Stimulated activated effector memory CD8-positive, alpha-beta T cell treated with anti-CD3 and anti-CD28 coated beads, Interleukin-12 subunit alpha, Interleukin-12 subunit beta, amount 100 ng/mL, for 72 hours (primary cell): ENCODE data around the gene HADHA.
"Not testable (repeated sequence)": the region's sequence is repeated elsewhere in the genome, so short reads cannot be mapped to it uniquely, and the experiment has no call there.

ENCODE experiments used
- ATAC-seq: fragments of 150-1000 bp; cut with Tn5 transposase; 2 replicates; pipeline ENCODE4 v1.10.0; 2021
- DNase-seq, 2 donors: peaks; one replicate each; pipeline ENCODE4 v3.0.0; 2021 to 2022; ENCODE audit warnings: low spot score in 2 of 2
- H3K27ac Mint-ChIP-seq: one replicate; pipeline ENCODE4 v1.8.0; 2022; ENCODE audit warnings: mild to moderate bottlenecking, mixed read lengths
- H3K36me3 Mint-ChIP-seq: one replicate; pipeline ENCODE4 v1.8.0; 2022; ENCODE audit warnings: mild to moderate bottlenecking, mixed read lengths
- H3K4me1 Mint-ChIP-seq: one replicate; pipeline ENCODE4 v1.8.0; 2022; ENCODE audit warnings: mixed read lengths
- H3K4me3 Mint-ChIP-seq: one replicate; pipeline ENCODE4 v1.8.0; 2022; ENCODE audit warnings: mild to moderate bottlenecking, mixed read lengths
- H3K9me3 Mint-ChIP-seq: one replicate; pipeline ENCODE4 v1.8.0; 2022; ENCODE audit warnings: mixed read lengths

Gene HADHA

DNA sequence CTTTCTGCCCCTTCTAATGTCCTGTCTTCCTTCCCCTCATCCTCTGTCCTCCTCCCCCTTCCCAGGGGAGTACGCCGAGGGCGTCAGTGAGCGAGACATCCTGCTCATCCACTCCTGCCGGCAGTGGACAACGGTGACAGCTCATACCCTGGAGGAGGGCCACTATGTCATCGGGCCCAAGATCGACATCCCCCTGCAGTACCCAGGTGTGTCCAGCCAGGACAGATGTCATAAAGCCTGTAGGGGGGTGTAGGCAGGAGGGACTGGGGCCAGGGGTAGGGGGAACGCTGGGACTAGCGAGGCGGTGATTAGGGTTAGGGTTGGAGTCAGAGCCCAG, 68.2 kb downstream of the HADHA start:
- H3K4me1 Mint-ChIP-seq = peaks cover 32% of the 10 kb centered on the region
- H3K27ac Mint-ChIP-seq = no peak overlapping the region
- no peak for DNase-seq
- ATAC-seq = no peak
- no peak overlapping the region for H3K4me3 Mint-ChIP-seq
- H3K36me3 Mint-ChIP-seq = no peaks in the 10 kb centered on the region
- no peaks in the 10 kb centered on the region for H3K9me3 Mint-ChIP-seq

DNA sequence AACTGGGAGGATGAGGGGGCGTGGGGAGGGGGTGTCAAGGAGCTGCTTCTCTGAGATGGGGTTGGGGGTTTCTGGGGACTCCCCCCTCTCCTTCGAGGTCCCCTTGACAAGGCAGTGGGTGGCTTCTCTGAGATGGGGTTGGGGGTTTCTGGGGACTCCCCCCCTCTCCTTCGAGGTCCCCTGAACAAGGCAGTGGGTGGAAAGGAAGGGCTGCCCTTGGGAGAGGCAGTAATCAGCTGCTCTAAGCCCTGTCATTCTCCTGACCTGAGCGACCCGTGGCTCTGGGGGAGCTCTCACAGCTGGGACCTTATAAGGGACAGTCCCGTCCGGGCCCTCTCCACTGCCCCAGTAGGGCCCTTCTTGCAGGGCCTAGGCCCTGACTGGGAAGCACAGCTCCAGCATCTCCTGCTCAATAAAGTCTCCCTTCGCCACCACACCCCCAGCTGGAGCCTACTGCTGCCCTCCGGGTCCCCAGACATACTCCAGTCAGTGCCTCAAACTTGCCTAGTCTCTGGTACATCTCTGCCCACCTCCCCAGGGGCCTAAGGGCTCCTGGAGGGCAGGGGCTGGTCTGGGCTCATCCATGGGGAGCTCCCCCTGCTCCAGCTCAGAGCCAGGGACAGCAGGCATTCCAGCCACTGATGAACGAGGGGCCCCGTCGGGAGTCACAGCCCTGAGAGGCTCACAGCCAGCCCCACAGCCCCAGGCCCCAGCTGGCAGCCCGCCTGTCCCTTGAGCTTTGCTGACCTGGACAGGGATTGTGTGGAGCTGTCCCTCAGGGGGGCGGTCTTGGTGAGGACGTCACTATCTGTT, 68.8 kb downstream of the HADHA start:
- no peaks in the 10 kb centered on the region for H3K36me3 Mint-ChIP-seq

GRCh38 chr2:26174691-26175465, 69.6 kb downstream of the HADHA start:
- Mint-ChIP-seq H3K4me3 (peak overlapping the region; percentile 63), H3K36me3 (no peaks in the 10 kb centered on the region), H3K27ac (no peak overlapping the region), H3K4me1 (peaks cover 27% of the 10 kb centered on the region), H3K9me3 (no peaks in the 10 kb centered on the region)
- ATAC-seq = peak; percentile 65
- DNase-seq = no peak

More for the DNA sequence above, 68.8 kb downstream of the HADHA start:
- no peak for ATAC-seq
- DNase-seq = no peak
- Mint-ChIP-seq H3K4me1 (peaks cover 32% of the 10 kb centered on the region), H3K4me3 (no peak overlapping the region), H3K27ac (no peak overlapping the region), H3K9me3 (no peaks in the 10 kb centered on the region)

- no peak for ATAC-seq
These were observed 70.5 kb downstream of the HADHA start for GRCh38 chr2:26173776-26174482.

GRCh38 chr2:26172871-26173775, 71.3 kb downstream of the HADHA start, which contains the start of gene GAREM2:
Gene GAREM2 (plus strand): TSS chr2:26173088. CDS start chr2:26173221, 133 bp downstream.
- H3K4me3 Mint-ChIP-seq = peak within 1 kb of the TSS; percentile 79
- no peak within 1 kb of the TSS for H3K27ac Mint-ChIP-seq

More at GRCh38 chr2:26173776-26174482, 70.5 kb downstream of the HADHA start:
- peaks cover 20% of the 10 kb centered on the region for H3K4me1 Mint-ChIP-seq
- no peak for DNase-seq
- H3K27ac Mint-ChIP-seq = no peak overlapping the region
- peak overlapping the region; percentile 63 for H3K4me3 Mint-ChIP-seq
- no peaks in the 10 kb centered on the region for H3K9me3 Mint-ChIP-seq
- no peaks in the 10 kb centered on the region for H3K36me3 Mint-ChIP-seq

GRCh38 chr2:26172189-26172870, 72.1 kb downstream of the HADHA start:
- no peaks in the 10 kb centered on the region for H3K36me3 Mint-ChIP-seq
- ATAC-seq (no peak), DNase-seq (no peak)
- no peak overlapping the region for H3K27ac Mint-ChIP-seq
- peak overlapping the region; percentile 79 for H3K4me3 Mint-ChIP-seq
- peaks cover 20% of the 10 kb centered on the region for H3K4me1 Mint-ChIP-seq
- no peaks in the 10 kb centered on the region for H3K9me3 Mint-ChIP-seq

More at GRCh38 chr2:26172871-26173775, 71.3 kb downstream of the HADHA start, which contains the start of gene GAREM2:
- no peak for DNase-seq
- ATAC-seq = peak; percentile 6
- peaks cover 20% of the 10 kb centered on the region for H3K4me1 Mint-ChIP-seq
- H3K9me3 Mint-ChIP-seq = no peaks in the 10 kb centered on the region
- no peaks in the 10 kb centered on the region for H3K36me3 Mint-ChIP-seq

- ATAC-seq = no peak
- Mint-ChIP-seq H3K9me3 (no peaks in the 10 kb centered on the region), H3K4me3 (no peak overlapping the region), H3K4me1 (peaks cover 20% of the 10 kb centered on the region), H3K27ac (no peak overlapping the region), H3K36me3 (no peaks in the 10 kb centered on the region)
- no peak for DNase-seq
These were observed 73.6 kb downstream of the HADHA start for GRCh38 chr2:26170795-26171194.

DNA sequence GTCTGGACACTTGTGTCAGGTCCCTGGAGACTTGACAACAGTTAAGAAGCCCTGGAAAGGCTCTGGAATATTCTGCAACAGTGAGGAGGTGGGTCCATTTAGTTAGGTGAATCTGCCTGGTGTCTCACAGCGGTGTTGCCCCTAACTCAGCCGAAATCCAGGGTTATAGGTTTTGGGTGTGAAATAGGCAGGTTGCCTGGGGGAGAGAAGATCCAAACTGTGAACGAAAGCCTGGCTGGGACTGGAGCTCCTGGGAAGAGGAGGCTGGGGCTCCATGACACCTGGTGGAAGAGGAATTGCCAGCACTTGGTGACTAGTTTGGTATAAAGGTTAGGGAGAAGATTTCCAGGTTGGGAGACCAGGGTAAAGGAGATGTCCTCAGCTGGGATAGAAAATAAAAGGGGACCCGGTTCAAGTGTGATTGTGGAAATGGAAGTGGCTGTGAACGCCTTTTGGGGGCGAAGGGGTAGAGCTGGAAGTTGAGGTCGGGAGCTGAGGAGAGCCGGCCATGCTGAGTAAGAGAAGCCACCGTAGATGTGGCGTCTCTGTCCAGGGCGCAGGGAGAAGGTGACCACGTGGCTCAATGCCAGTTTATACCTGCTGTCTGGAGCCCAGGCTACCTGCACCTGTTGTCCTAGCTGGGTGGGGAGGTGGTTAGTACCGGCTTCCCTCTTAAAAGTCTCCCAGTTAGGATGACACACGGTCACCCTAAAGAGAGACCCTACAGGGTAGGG, 74.6 kb downstream of the HADHA start:
- H3K36me3 Mint-ChIP-seq = no peaks in the 10 kb centered on the region
- peaks cover 20% of the 10 kb centered on the region for H3K4me1 Mint-ChIP-seq
- ATAC-seq = no peak
- DNase-seq = no peak
- no peak overlapping the region for H3K4me3 Mint-ChIP-seq
- H3K9me3 Mint-ChIP-seq = no peaks in the 10 kb centered on the region
- H3K27ac Mint-ChIP-seq = no peak overlapping the region

- ATAC-seq (no peak), DNase-seq (no peak)
- H3K9me3 Mint-ChIP-seq = no peaks in the 10 kb centered on the region
- H3K4me3 Mint-ChIP-seq = no peak overlapping the region
- H3K4me1 Mint-ChIP-seq = peaks cover 14% of the 10 kb centered on the region
- H3K27ac Mint-ChIP-seq = no peak overlapping the region
- H3K36me3 Mint-ChIP-seq = no peaks in the 10 kb centered on the region
These were observed 75.2 kb downstream of the HADHA start for GRCh38 chr2:26169226-26169625.

GRCh38 chr2:26168785-26169184, 75.6 kb downstream of the HADHA start:
- Mint-ChIP-seq H3K4me3 (no peak overlapping the region), H3K36me3 (no peaks in the 10 kb centered on the region), H3K4me1 (peaks cover 12% of the 10 kb centered on the region), H3K9me3 (no peaks in the 10 kb centered on the region), H3K27ac (no peak overlapping the region)
- DNase-seq = no peak
- no peak for ATAC-seq

- H3K27ac Mint-ChIP-seq, H3K4me3 Mint-ChIP-seq, DNase-seq, H3K9me3 Mint-ChIP-seq, ATAC-seq, H3K4me1 Mint-ChIP-seq, H3K36me3 Mint-ChIP-seq: not testable (repeated sequence)
These were observed 77.9 kb downstream of the HADHA start for GRCh38 chr2:26166541-26166940.

DNA sequence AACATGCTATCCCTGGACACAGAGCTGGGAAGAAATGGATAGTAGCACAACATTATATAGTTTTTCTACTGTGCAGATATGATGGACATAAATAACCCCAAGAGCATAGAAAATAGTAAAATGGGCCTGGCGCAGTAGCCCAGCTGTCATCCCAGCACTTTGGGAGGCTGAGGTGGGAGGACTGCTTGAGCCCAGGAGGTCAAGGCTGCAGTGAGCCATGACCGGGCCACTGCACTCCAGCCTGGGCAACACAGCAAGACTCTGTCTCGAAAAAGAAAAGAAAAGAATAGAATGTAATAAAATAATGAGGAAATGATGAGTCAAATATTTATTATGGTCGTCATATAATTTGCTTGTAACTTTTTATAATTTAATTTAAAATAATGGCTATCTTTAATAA, 79.0 kb downstream of the HADHA start:
- Mint-ChIP-seq H3K36me3 (no peaks in the 10 kb centered on the region), H3K4me3 (no peak overlapping the region)

GRCh38 chr2:26164641-26165211, 79.7 kb downstream of the HADHA start:
- no peaks in the 10 kb centered on the region for H3K36me3 Mint-ChIP-seq
- no peak for ATAC-seq
- no peak for DNase-seq
- no peak overlapping the region for H3K27ac Mint-ChIP-seq
- H3K4me1 Mint-ChIP-seq = no peaks in the 10 kb centered on the region
- no peak overlapping the region for H3K4me3 Mint-ChIP-seq
- H3K9me3 Mint-ChIP-seq = no peaks in the 10 kb centered on the region

More for the DNA sequence above, 79.0 kb downstream of the HADHA start:
- no peaks in the 10 kb centered on the region for H3K4me1 Mint-ChIP-seq
- no peaks in the 10 kb centered on the region for H3K9me3 Mint-ChIP-seq
- DNase-seq = no peak
- H3K27ac Mint-ChIP-seq = no peak overlapping the region
- ATAC-seq = no peak
